Chondrocyte (in vitro differentiated cells): Measurements from ENCODE around the gene GYPE. TPM values are rescaled to one million over a fixed set of nuclear protein-coding genes. Genes with fewer than 3 reads are reported as not detected.
"Not testable (repeated sequence)": the region's sequence is repeated elsewhere in the genome, so short reads cannot be mapped to it uniquely, and the experiment has no call there.

ENCODE experiments used
- DNase-seq: peaks from one replicate; pipeline ENCODE4 v3.0.0; 2021; ENCODE audit warnings: mixed read lengths, low spot score
- H3K27ac Mint-ChIP-seq: one replicate; pipeline ENCODE4 v1.8.0; 2021; ENCODE audit warnings: mild to moderate bottlenecking, moderate library complexity, mixed read lengths; ENCODE audit not compliant: unreplicated experiment
- H3K27me3 Mint-ChIP-seq: 2 replicates; pipeline ENCODE4 v1.8.0; 2021; ENCODE audit warnings: low read depth, mixed read lengths
- H3K36me3 Mint-ChIP-seq: 2 replicates; pipeline ENCODE4 v1.8.0; 2021; ENCODE audit warnings: low read depth, mixed read lengths
- H3K4me1 Mint-ChIP-seq: 2 replicates; pipeline ENCODE4 v1.8.0; 2021; ENCODE audit warnings: low read depth, mild to moderate bottlenecking, mixed read lengths
- H3K4me3 Mint-ChIP-seq: one replicate; pipeline ENCODE4 v1.8.0; 2021; ENCODE audit warnings: mild to moderate bottlenecking, moderate library complexity, mixed read lengths; ENCODE audit not compliant: unreplicated experiment
- H3K9me3 Mint-ChIP-seq: 2 replicates; pipeline ENCODE4 v1.8.0; 2021; ENCODE audit warnings: low read depth, mixed read lengths
- CTCF ChIP-seq: fragments of 200-600 bp; sonication (generic); IDR thresholded peaks from 2 replicates; pipeline ENCODE4 v1.5.0; 2021; ENCODE audit warnings: antibody characterized with exemption, mild to moderate bottlenecking, moderate library complexity
- total RNA-seq: library from RNA; stranded (reverse); gene quantifications from 3 replicates; pipeline ENCODE4 v1.2.1, GENCODE V29; 2021

Gene GYPE
- total RNA-seq, 1 donor from 2014 or later, result not detected

- no peak for TF ChIP-seq CTCF
- Mint-ChIP-seq H3K27me3 (peaks cover 24% of the 10 kb centered on the region), H3K4me1 (no peaks in the 10 kb centered on the region)
These were observed 22.5 kb downstream of the GYPE start for GRCh38 chr4:143882892-143883291.

GRCh38 chr4:143879561-143879960, 25.8 kb downstream of the GYPE start:
- H3K27ac Mint-ChIP-seq, H3K36me3 Mint-ChIP-seq, H3K4me3 Mint-ChIP-seq, DNase-seq, H3K4me1 Mint-ChIP-seq, H3K9me3 Mint-ChIP-seq: not testable (repeated sequence)
- H3K27me3 Mint-ChIP-seq, result peaks cover 31% of the 10 kb centered on the region

More at GRCh38 chr4:143882892-143883291, 22.5 kb downstream of the GYPE start:
- Mint-ChIP-seq H3K9me3 (no peaks in the 10 kb centered on the region), H3K4me3 (no peak overlapping the region), H3K27ac (no peak overlapping the region), H3K36me3 (no peaks in the 10 kb centered on the region)
- no peak for DNase-seq

- not testable (repeated sequence) for DNase-seq, H3K4me3 Mint-ChIP-seq, H3K9me3 Mint-ChIP-seq, H3K4me1 Mint-ChIP-seq, H3K36me3 Mint-ChIP-seq, H3K27ac Mint-ChIP-seq
- peaks cover 27% of the 10 kb centered on the region for H3K27me3 Mint-ChIP-seq
These were observed 30.0 kb downstream of the GYPE start for GRCh38 chr4:143875357-143875756.

- H3K27me3 Mint-ChIP-seq, H3K27ac Mint-ChIP-seq, DNase-seq, H3K9me3 Mint-ChIP-seq, H3K4me3 Mint-ChIP-seq, H3K36me3 Mint-ChIP-seq, H3K4me1 Mint-ChIP-seq: not testable (repeated sequence)
These were observed 34.7 kb downstream of the GYPE start for GRCh38 chr4:143870523-143871268.

- H3K4me3 Mint-ChIP-seq, H3K4me1 Mint-ChIP-seq, H3K27me3 Mint-ChIP-seq, H3K9me3 Mint-ChIP-seq, DNase-seq, H3K27ac Mint-ChIP-seq, H3K36me3 Mint-ChIP-seq: not testable (repeated sequence)
These were observed 35.4 kb downstream of the GYPE start for GRCh38 chr4:143869925-143870324.

- H3K36me3 Mint-ChIP-seq, DNase-seq, H3K4me3 Mint-ChIP-seq, H3K4me1 Mint-ChIP-seq, H3K27ac Mint-ChIP-seq, H3K27me3 Mint-ChIP-seq, H3K9me3 Mint-ChIP-seq: not testable (repeated sequence)
These were observed 42.6 kb downstream of the GYPE start for GRCh38 chr4:143862716-143863115.

GRCh38 chr4:143858456-143858855, 46.9 kb downstream of the GYPE start:
- peaks cover 2% of the 10 kb centered on the region for H3K9me3 Mint-ChIP-seq
- no peak overlapping the region for H3K4me3 Mint-ChIP-seq
- no peaks in the 10 kb centered on the region for H3K36me3 Mint-ChIP-seq
- peaks cover 10% of the 10 kb centered on the region for H3K4me1 Mint-ChIP-seq
- DNase-seq, result no peak
- H3K27me3 Mint-ChIP-seq, result peaks cover 4% of the 10 kb centered on the region
- H3K27ac Mint-ChIP-seq, result no peak overlapping the region
- TF ChIP-seq CTCF, result no peak

GRCh38 chr4:143857391-143858336, 47.7 kb downstream of the GYPE start:
- not testable (repeated sequence) for H3K27ac Mint-ChIP-seq, H3K9me3 Mint-ChIP-seq, H3K36me3 Mint-ChIP-seq, H3K4me3 Mint-ChIP-seq, H3K4me1 Mint-ChIP-seq, H3K27me3 Mint-ChIP-seq, DNase-seq
